Astrocyte (in vitro differentiated cells and primary cell): ENCODE measurements around the gene BEND5. TPM values are rescaled to one million over a fixed set of nuclear protein-coding genes. Genes with fewer than 3 reads are reported as not detected.

Source experiments
- DNase-seq: peaks from one replicate; pipeline ENCODE4 v3.0.0-alpha.2; 2010; ENCODE audit warnings: low read depth
- FAIRE-seq: peaks from 2 replicates; lab custom pipeline; 2011; peaks lifted over from hg19 to GRCh38; lab: Jason Lieb, UNC
- H2AFZ ChIP-seq: 2 replicates; pipeline ENCODE4 v1.6.0; 2012; ENCODE audit warnings: low read depth, low read length, inconsistent platforms
- H3K27ac ChIP-seq: 2 replicates; pipeline ENCODE4 v1.5.1; 2011; ENCODE audit warnings: low read depth, low read length, inconsistent platforms
- H3K27me3 ChIP-seq: 2 replicates; pipeline ENCODE4 v1.6.0; 2011; ENCODE audit warnings: low read length, inconsistent platforms; ENCODE audit not compliant: insufficient read depth
- H3K36me3 ChIP-seq: 2 replicates; pipeline ENCODE4 v1.5.1; 2011; ENCODE audit warnings: low read length, inconsistent platforms; ENCODE audit not compliant: insufficient read depth
- H3K4me1 ChIP-seq: 2 replicates; pipeline ENCODE4 v1.5.1; 2011; ENCODE audit warnings: low read length, inconsistent platforms; ENCODE audit not compliant: insufficient read depth
- H3K4me2 ChIP-seq: 2 replicates; pipeline ENCODE4 v1.6.0; 2012; ENCODE audit warnings: low read length, inconsistent platforms
- H3K4me3 ChIP-seq: 2 replicates; pipeline ENCODE4 v1.5.1; 2011; ENCODE audit warnings: low read depth, mild to moderate bottlenecking, low read length, inconsistent platforms; ENCODE audit not compliant: insufficient read depth
- H3K79me2 ChIP-seq: 2 replicates; pipeline ENCODE4 v1.6.0; 2012; ENCODE audit warnings: mild to moderate bottlenecking, low read length, inconsistent platforms; ENCODE audit not compliant: insufficient read depth
- H3K9ac ChIP-seq: 2 replicates; pipeline ENCODE4 v1.6.0; 2012; ENCODE audit warnings: mild to moderate bottlenecking, low read length, inconsistent platforms
- H3K9me3 ChIP-seq: 2 replicates; pipeline ENCODE4 v1.5.1; 2012; ENCODE audit warnings: low read depth, mild to moderate bottlenecking, low read length, inconsistent platforms; ENCODE audit not compliant: insufficient read depth
- H4K20me1 ChIP-seq: 2 replicates; pipeline ENCODE4 v1.6.0; 2012; ENCODE audit warnings: low read length, inconsistent platforms; ENCODE audit not compliant: insufficient read depth
- H3K27ac Mint-ChIP-seq: one replicate; pipeline ENCODE4 v1.8.0; 2021; ENCODE audit warnings: mild to moderate bottlenecking, mixed read lengths; ENCODE audit not compliant: unreplicated experiment
- H3K27me3 Mint-ChIP-seq: one replicate; pipeline ENCODE4 v1.8.0; 2021; ENCODE audit warnings: low read depth, mixed read lengths; ENCODE audit not compliant: unreplicated experiment
- H3K36me3 Mint-ChIP-seq: one replicate; pipeline ENCODE4 v1.8.0; 2021; ENCODE audit warnings: low read depth, mixed read lengths; ENCODE audit not compliant: unreplicated experiment
- H3K4me1 Mint-ChIP-seq: one replicate; pipeline ENCODE4 v1.8.0; 2021; ENCODE audit warnings: low read depth, mixed read lengths; ENCODE audit not compliant: unreplicated experiment
- H3K4me3 Mint-ChIP-seq: one replicate; pipeline ENCODE4 v1.8.0; 2021; ENCODE audit warnings: mild to moderate bottlenecking, moderate library complexity, mixed read lengths; ENCODE audit not compliant: unreplicated experiment
- H3K9me3 Mint-ChIP-seq: one replicate; pipeline ENCODE4 v1.8.0; 2021; ENCODE audit warnings: mild to moderate bottlenecking, mixed read lengths; ENCODE audit not compliant: unreplicated experiment
- EZH2 ChIP-seq: IDR thresholded peaks from 2 replicates; pipeline ENCODE4 v1.6.1; 2012; ENCODE audit warnings: mild to moderate bottlenecking, low read length, inconsistent platforms; ENCODE audit not compliant: insufficient read depth
- total RNA-seq: library from RNA; stranded (reverse); gene quantifications from 2 replicates; pipeline ENCODE4 v1.2.1, GENCODE V29; 2021
- TF ChIP-seq, protein P1 (sequence below): IDR thresholded peaks from 2 replicates; pipeline ENCODE4 v1.5.1; 2011; ENCODE audit warnings: low read depth, mild to moderate bottlenecking, inconsistent platforms, low read length, moderate library complexity; ENCODE audit not compliant: insufficient read depth

The BEND5 gene
- total RNA-seq, 1 donor from 2014 or later: 1.4 TPM

DNA sequence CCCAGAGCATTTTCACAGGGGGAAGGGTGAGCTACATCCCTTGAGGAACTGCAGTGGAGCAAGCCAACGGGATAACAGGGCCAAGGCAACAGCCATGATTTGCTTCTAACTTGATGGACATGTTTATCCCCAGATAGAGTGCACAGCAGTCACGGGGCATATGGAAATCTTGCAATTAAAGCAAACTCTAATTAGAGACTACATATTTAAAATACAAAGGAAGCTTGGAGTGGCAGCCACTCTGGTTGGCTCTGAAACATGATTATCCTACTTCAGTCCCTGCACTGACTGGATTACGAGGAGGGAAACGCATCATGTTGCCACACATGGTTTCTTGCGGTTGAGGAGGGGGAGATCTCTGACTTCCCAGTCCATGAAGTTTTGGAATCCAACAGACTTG lies 60.8 kb downstream of the BEND5 start:
- Mint-ChIP-seq H3K4me3 (no peak overlapping the region), H3K27ac (no peak overlapping the region)
- no peak for FAIRE-seq

DNA sequence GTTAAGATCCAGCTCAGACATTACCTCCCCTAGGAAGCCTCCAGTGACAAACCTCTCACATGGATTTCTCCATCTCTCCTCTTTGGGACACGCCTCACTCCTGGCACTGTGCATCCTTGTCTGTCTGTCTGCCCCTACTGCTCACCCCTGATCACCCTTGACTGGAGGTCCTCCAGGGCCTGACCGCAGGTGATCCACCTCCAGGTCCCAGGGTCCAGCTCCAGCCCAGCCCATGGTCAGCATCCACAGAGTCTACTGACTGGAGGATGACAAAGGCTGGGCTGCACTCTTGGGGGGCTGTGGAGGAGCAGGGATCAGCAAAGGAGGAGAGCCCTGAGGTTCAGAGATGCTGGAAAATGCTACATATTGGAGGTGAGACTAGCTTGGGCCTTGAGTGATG lies 65.8 kb downstream of the BEND5 start:
- peaks cover 31% of the 10 kb centered on the region for H3K27me3 Mint-ChIP-seq
- no peaks in the 10 kb centered on the region for H3K9me3 Mint-ChIP-seq
- no peaks in the 10 kb centered on the region for H3K36me3 Mint-ChIP-seq
- Histone ChIP-seq H3K79me2 (no peaks in the 10 kb centered on the region), H3K4me1 (no peaks in the 10 kb centered on the region), H3K27ac (no peak overlapping the region), H3K9me3 (no peaks in the 10 kb centered on the region), H3K4me2 (no peak overlapping the region), H3K9ac (no peak overlapping the region), H4K20me1 (no peaks in the 10 kb centered on the region), H3K4me3 (no peak overlapping the region), H3K36me3 (no peaks in the 10 kb centered on the region), H3K27me3 (no peaks in the 10 kb centered on the region), H2AFZ (no peak overlapping the region)
- DNase-seq: no peak
- no peak for FAIRE-seq
- H3K4me3 Mint-ChIP-seq: no peak overlapping the region
- TF ChIP-seq EZH2: no peak
- TF ChIP-seq, protein P1, sequence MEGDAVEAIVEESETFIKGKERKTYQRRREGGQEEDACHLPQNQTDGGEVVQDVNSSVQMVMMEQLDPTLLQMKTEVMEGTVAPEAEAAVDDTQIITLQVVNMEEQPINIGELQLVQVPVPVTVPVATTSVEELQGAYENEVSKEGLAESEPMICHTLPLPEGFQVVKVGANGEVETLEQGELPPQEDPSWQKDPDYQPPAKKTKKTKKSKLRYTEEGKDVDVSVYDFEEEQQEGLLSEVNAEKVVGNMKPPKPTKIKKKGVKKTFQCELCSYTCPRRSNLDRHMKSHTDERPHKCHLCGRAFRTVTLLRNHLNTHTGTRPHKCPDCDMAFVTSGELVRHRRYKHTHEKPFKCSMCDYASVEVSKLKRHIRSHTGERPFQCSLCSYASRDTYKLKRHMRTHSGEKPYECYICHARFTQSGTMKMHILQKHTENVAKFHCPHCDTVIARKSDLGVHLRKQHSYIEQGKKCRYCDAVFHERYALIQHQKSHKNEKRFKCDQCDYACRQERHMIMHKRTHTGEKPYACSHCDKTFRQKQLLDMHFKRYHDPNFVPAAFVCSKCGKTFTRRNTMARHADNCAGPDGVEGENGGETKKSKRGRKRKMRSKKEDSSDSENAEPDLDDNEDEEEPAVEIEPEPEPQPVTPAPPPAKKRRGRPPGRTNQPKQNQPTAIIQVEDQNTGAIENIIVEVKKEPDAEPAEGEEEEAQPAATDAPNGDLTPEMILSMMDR: no peak
- peak overlapping the region; percentile 80 for H3K27ac Mint-ChIP-seq
- no peaks in the 10 kb centered on the region for H3K4me1 Mint-ChIP-seq

More for the DNA sequence above, 60.8 kb downstream of the BEND5 start:
- Histone ChIP-seq H3K4me2 (no peak overlapping the region), H3K4me1 (no peaks in the 10 kb centered on the region), H3K4me3 (no peak overlapping the region), H3K27me3 (no peaks in the 10 kb centered on the region), H3K9ac (no peak overlapping the region), H3K9me3 (no peaks in the 10 kb centered on the region), H3K79me2 (no peaks in the 10 kb centered on the region), H2AFZ (no peak overlapping the region), H4K20me1 (no peaks in the 10 kb centered on the region), H3K36me3 (no peaks in the 10 kb centered on the region), H3K27ac (no peak overlapping the region)
- Mint-ChIP-seq H3K9me3 (no peaks in the 10 kb centered on the region), H3K27me3 (peaks cover 18% of the 10 kb centered on the region), H3K4me1 (no peaks in the 10 kb centered on the region), H3K36me3 (no peaks in the 10 kb centered on the region)
- TF ChIP-seq, protein P1: no peak
- no peak for TF ChIP-seq EZH2
- no peak for DNase-seq

DNA sequence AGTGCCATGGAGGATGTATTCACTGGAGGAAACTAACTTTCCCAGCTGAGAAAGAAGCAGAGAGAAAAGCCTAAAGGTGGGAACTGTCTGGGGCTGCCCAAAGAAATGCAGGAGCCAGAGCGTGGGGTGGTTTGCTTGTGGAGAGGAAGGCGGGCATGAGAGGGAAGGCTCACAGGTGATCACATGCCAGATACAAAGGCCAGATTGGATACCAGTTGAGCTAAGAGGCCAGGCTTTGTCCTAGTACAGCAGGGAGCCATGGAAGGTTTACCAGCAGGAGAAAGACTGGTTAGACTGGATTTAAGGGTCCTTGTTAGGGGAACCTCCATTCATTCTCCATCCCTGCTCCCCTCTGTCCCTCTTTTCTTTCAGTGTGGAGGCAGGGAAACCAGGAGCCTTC lies 66.4 kb downstream of the BEND5 start:
- FAIRE-seq: no peak
- H3K4me2 ChIP-seq: no peak overlapping the region

More for the DNA sequence above, 66.4 kb downstream of the BEND5 start:
- H3K36me3 Mint-ChIP-seq: no peaks in the 10 kb centered on the region
- DNase-seq: no peak
- Histone ChIP-seq H3K9me3 (no peaks in the 10 kb centered on the region), H3K4me1 (no peaks in the 10 kb centered on the region), H3K36me3 (no peaks in the 10 kb centered on the region), H3K27ac (no peak overlapping the region), H3K27me3 (no peaks in the 10 kb centered on the region), H2AFZ (no peak overlapping the region), H4K20me1 (no peaks in the 10 kb centered on the region), H3K4me3 (no peak overlapping the region), H3K79me2 (no peaks in the 10 kb centered on the region), H3K9ac (no peak overlapping the region)
- TF ChIP-seq EZH2: no peak
- TF ChIP-seq, protein P1: no peak
- H3K9me3 Mint-ChIP-seq: no peaks in the 10 kb centered on the region
- no peaks in the 10 kb centered on the region for H3K4me1 Mint-ChIP-seq
- H3K27ac Mint-ChIP-seq: no peak overlapping the region
- peaks cover 31% of the 10 kb centered on the region for H3K27me3 Mint-ChIP-seq
- H3K4me3 Mint-ChIP-seq: no peak overlapping the region
